GM19328 (cell line): ENCODE measurements around the gene ADAMTS18.
"Not testable (repeated sequence)": the region's sequence is repeated elsewhere in the genome, so short reads cannot be mapped to it uniquely, and the experiment has no call there.

Experiments
- ATAC-seq: cut with Tn5 transposase; IDR thresholded peaks from one replicate; pipeline ENCODE4 v1.9.1; 2021; ENCODE audit warnings: mild to moderate bottlenecking, moderate library complexity; ENCODE audit not compliant: unreplicated experiment

ADAMTS18 gene

GRCh38 chr16:77290451-77291115, 144.3 kb downstream of the ADAMTS18 start:
- no peak for ATAC-seq

DNA sequence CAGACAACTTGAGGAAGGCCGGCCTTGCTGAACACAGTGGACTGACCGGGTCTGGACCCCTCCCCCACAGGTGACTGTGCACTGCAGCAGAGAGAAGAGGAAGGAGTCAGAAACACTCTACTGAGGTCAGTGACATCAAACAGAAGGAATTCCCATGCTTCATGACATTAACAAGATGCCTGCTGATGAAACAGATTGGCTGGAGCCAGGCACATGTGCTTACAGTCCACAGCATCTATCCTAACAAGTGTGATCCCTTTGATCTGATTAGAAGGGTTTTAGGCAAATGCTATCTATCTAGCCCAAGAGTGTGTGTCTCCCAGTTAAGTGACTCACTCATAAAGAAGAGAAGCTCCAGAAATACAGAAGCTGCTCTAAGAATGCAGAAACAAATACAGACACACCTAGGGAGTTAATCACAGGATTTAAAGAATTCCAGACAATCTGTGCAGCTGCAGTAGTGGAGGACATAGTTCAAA, 145.5 kb downstream of the ADAMTS18 start:
- ATAC-seq, result no peak

- ATAC-seq, result no peak
These were observed 146.6 kb downstream of the ADAMTS18 start for GRCh38 chr16:77288222-77288621.

GRCh38 chr16:77285676-77286075, 149.2 kb downstream of the ADAMTS18 start:
- ATAC-seq, result no peak

DNA sequence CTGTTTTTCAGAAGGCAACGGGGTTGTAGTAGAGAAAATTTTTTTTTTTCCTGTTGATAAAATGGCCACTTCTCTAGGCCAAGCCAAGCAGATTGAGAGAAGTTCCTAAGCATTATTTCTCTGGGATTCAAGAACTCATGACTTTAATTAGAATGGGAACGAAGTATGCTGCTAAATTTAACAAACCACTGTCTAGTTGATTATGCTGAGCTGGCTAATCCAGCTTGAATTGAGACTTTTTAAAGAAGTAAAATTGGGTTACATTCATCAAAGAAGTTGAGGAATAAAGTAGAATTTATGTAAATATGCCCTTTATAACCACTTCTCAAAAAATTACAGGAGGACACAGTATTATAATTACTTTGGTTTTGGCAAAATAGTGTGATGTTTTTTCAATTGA, 152.5 kb downstream of the ADAMTS18 start:
- ATAC-seq, result no peak

GRCh38 chr16:77279316-77279715, 155.5 kb downstream of the ADAMTS18 start:
- not testable (repeated sequence) for ATAC-seq

- ATAC-seq, result no peak
These were observed 157.3 kb downstream of the ADAMTS18 start for GRCh38 chr16:77277571-77277970.

- ATAC-seq, result no peak
These were observed 157.7 kb downstream of the ADAMTS18 start for GRCh38 chr16:77277141-77277540.

GRCh38 chr16:77276661-77277060, 158.2 kb downstream of the ADAMTS18 start:
- ATAC-seq, result no peak

- ATAC-seq, result not testable (repeated sequence)
These were observed 159.5 kb downstream of the ADAMTS18 start for GRCh38 chr16:77275303-77275702.

DNA sequence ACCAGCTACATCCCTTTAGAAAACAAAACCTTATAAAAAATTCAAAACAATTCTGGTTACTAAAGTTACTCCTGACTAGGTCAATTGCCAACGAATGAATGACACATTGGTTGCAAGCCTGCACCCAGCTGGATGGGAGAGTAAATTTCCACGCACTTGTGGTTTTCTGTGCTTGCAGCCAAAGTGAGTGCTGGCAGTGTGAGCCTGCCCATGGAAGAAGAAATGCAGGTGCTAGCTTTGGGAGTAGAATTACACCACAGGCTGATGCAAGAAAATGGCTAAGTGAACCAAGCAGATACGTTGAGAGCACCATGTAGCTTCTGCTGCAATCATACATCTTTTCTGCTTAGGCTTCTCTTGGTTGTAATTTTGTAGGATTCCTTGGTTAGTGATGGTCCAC, 161.0 kb downstream of the ADAMTS18 start:
- no peak for ATAC-seq

DNA sequence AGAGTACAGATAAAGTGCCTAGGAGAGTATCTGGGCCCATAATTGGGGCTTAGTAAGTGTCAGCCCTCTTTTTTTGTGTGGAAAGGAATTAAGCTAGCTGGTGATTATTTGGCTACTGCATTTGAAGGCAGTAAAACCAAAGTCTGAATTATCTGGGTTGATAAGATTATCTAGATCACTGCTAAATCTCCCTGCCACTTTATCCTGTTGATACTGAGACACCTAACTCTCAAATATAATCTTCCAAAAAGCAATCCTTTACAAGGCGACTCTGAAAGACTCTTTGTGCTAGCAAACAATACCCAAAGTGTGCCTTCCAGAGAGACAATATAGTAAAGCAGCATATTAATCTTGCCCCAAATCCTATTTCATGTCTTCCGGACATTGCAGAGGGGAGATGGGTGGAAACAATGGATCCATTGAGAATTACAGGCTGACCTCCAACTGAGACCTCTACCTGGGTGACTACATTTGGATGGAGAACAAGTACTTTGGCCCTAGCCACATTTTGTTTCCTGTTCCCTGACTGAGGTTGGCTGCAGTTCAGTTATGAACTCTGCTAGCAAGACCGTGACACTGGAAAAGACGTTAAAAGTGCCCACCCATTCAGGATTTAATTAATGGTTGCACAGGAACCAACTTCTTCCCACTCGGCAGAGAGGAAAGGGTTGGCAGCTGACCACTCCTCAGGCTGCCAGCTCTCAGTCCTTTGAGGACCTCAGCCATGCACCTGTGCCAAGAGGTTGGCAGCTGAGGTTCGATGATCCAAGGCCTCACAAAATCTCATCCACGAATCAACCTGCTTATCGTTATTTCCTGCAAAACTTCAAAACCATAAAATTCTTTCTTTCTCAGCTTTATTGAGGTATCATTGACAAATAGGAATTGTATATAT, 163.1 kb downstream of the ADAMTS18 start:
- no peak for ATAC-seq

DNA sequence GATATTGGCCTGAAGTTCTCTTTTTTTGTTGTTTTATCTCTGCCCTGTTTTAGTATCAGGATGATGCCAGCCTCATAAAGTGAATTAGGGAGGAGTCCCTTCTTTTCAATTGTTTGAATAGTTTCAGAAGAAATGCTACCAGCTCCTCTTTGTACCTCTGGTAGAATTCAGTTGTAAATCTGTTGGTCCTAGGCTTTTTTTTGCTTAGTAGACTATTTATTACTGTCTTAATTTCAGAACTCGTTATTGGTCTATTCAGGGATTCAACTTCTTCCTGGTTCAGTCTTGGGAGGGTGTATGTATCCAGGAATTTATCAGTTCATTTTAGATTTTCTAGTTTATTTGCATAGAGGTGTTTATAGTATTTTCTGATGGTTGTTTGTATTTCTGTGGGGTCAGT, 168.6 kb downstream of the ADAMTS18 start:
- not testable (repeated sequence) for ATAC-seq

DNA sequence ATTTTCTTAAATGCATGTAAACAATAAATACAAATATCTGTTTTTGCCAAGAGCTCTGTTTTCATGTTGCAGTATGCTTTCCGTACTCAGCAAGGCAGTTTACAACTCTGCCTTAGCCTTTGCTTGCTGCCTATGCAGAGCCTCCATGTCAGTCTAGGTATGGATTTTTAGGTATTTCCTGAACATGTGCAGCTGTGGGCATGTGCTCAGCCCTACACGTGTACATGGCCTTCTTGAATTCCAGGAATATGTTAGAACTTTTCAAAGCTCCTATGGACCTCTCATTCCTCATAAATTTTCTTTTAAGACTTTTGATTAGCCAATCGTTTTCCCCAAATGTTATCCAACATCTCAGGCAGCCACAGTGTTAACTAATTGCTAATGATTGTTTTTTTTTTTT, 171.9 kb downstream of the ADAMTS18 start:
- ATAC-seq, result no peak

DNA sequence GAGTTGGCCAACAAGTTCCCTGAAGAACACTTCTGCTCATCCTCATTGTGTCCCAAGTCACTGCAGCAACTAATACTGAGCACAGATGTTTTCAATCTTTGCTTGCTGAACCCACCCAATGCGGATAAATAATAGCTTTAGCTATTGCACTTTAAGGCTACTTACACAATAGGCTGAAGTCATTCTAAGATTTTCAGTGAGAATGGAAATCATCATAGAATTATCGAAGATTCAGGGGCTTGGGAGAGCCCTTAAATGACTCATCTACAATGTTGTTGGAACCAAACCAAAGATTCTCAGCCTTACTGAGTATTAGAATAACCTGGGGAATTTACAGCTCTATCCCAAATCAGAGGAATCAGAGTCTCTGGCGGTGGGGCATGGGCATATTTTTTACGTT, 184.4 kb downstream of the ADAMTS18 start:
- ATAC-seq, result no peak

GRCh38 chr16:77246150-77246549, 188.7 kb downstream of the ADAMTS18 start:
- no peak for ATAC-seq

DNA sequence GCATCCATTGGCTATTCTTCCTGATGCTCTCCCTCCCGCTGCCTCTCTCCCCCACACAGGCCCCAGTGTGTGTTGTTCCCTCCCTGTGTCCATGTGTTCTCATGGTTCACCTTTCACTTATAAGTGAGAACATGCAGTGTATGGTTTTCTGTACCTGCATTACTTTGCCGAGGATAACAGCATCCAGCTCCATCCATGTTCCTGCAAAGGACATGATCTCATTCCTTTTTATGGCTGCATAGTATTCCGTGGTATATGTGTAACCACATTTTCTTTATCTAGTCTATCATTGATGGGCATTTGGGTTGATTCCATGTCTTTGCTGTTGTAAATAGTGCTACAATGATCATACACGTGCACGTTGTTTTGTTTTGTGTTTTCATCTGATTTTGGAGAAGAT, 192.4 kb downstream of the ADAMTS18 start:
- ATAC-seq, result not testable (repeated sequence)

GRCh38 chr16:77238593-77238992, 196.2 kb downstream of the ADAMTS18 start:
- no peak for ATAC-seq

DNA sequence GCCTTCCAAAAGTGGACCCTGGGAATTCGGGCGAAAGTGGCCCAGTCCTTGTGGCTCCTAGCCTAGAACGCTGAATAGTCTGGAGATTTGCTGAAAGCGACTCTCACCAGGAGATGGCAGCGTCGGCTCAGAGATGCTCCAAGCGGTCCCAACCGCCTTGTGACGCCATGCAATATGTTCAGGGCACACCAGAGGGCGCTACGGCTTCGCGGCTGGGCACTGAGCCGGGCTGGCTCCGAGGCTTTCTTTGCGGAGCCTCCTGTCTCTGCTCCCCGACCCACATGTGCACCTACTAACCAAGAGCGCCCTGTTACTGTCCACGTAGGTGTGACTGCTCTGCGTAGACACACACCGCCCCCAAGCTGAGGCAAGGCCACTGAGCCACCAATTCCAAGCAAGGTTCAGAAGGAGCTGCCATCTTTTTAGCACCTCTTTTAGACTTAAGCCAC, 198.7 kb downstream of the ADAMTS18 start:
- peak; percentile 97 for ATAC-seq

DNA sequence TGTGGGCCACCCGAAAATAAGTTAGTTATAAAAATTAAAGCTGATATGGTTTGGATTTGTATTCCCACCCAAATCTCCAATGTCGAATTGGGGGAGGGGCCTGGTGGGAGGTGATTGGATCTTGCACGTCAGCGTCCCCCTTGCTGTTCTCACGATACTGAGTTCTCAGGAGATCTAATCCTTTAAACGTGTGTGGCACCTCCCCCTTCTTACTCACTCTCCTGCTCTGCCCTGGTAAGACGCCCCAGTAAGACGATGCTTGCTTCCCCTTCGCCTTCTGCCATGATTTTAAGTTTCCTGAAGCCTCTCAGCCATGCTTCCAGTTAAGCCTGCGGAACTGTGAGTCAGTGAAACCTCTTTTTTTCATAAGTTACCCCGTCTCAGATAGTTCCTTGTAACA, 200.2 kb downstream of the ADAMTS18 start:
- ATAC-seq, result no peak

DNA sequence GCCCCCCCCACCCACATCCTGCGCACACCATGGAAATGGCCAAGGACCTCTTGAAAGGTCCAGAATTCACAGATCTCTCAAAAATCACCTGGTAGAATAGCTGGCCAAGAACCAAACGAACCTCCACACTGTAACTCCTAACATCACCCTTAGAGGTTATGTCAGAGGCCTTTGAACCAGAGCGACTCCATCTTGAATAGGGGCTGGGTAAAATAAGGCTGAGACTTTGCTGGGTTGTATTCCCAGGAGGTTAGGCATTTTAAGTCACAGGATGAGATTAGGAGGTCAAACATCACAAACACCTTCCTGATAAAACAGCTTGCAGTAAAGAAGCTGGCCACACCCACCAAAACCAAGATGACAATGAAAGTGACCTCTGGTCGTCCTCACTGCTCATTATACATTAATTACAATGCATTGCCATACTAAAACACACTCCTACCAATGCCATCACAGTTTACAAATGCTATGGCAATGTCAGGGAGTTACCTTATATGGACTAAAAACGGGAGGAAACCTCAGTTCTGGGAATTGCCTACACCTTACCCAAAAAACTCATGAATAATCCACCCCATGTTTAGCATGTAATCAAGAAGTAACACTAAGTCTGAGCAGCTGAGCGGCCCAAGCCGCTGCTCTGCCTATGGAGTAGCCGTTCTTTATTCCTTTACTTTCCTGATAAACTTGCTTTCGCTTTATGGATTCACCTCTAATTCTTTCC, 200.9 kb downstream of the ADAMTS18 start:
- ATAC-seq, result no peak
